Measurements from ENCODE around the gene FASTKD1.
"Not testable (repeated sequence)": the region's sequence is repeated elsewhere in the genome, so short reads cannot be mapped to it uniquely, and the experiment has no call there.

The FASTKD1 gene

DNA sequence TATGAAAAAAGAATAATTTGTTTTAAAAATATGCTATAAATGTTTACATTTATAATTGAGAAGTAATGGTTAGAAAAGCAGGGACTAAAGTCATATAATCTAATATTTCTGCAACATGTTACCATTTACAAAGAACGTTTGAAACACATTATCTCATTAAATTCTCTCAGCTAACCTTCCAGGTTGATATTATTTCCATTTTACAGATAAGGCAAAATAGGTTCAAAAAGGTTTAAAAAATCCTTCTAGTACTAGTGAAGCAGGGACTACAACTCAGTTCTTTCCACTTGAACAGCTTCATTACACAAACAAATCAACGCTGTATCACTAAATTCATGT is 875 bp downstream of the FASTKD1 start:
- H3K9me3 Mint-ChIP-seq = no peaks in the 10 kb centered on the region
- no peaks in the 10 kb centered on the region for H3K27me3 Mint-ChIP-seq (ENCODE audit: low read depth)
- TF ChIP-seq, protein P1, sequence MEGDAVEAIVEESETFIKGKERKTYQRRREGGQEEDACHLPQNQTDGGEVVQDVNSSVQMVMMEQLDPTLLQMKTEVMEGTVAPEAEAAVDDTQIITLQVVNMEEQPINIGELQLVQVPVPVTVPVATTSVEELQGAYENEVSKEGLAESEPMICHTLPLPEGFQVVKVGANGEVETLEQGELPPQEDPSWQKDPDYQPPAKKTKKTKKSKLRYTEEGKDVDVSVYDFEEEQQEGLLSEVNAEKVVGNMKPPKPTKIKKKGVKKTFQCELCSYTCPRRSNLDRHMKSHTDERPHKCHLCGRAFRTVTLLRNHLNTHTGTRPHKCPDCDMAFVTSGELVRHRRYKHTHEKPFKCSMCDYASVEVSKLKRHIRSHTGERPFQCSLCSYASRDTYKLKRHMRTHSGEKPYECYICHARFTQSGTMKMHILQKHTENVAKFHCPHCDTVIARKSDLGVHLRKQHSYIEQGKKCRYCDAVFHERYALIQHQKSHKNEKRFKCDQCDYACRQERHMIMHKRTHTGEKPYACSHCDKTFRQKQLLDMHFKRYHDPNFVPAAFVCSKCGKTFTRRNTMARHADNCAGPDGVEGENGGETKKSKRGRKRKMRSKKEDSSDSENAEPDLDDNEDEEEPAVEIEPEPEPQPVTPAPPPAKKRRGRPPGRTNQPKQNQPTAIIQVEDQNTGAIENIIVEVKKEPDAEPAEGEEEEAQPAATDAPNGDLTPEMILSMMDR (IDR thresholded peaks at IDR 0.05; ENCODE audit: unreplicated experiment in 3 of 3) = no peak
- H3K27ac Mint-ChIP-seq = peak overlapping the region; percentile 52 to 95 (median 87)
- peak overlapping the region; percentile 96 to 99 (median 97) for H3K4me3 Mint-ChIP-seq
- H3K36me3 Mint-ChIP-seq (ENCODE audit: low read depth) = no peaks in the 10 kb centered on the region
- peaks cover 26% of the 10 kb centered on the region for H3K4me1 Mint-ChIP-seq

DNA sequence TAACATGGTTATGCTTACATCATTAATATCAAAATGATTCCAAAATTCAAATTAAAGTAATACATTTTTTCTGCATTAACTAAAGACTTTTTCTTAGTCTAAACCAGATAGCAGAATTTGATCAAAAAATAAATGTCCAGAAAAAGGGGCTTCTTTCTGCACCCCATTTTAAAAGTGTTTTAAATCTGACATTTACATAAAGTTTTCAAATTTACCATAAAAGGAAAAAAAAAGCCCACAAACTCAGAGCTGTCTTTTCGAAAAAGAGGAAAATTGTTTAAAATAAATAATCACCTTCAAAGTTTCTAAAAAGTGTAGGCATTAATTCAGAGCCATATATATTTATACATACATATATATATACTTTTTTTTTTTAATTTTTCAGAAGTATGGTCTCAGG is 1.5 kb downstream of the FASTKD1 start:
- Mint-ChIP-seq H3K27me3 (ENCODE audit: low read depth) (no peaks in the 10 kb centered on the region), H3K9me3 (no peaks in the 10 kb centered on the region), H3K4me1 (peaks cover 26% of the 10 kb centered on the region), H3K4me3 (no peak overlapping the region), H3K36me3 (ENCODE audit: low read depth) (no peaks in the 10 kb centered on the region), H3K27ac (no peak overlapping the region)
- TF ChIP-seq, protein P1 (IDR thresholded peaks at IDR 0.05; ENCODE audit: unreplicated experiment in 3 of 3) = no peak

DNA sequence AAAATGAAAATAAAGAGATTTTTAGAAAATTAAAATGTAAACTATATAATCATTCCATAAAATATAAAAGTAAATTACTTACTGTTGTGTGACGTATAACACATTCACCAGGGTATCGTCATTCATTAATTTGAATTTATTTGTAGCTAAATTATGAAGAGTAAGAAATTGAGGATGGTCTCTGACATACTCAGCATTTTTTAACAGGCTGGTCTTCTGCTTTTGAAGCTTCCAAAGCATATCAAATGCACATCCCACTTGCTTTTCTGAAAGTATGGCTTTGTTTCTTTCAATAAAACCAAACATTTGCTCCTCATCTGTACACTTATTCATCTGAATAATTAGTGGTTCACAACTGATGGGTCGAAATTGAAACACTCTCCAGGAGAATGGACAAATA is 2.1 kb downstream of the FASTKD1 start:
- no peak overlapping the region for H3K27ac Mint-ChIP-seq
- H3K27me3 Mint-ChIP-seq (ENCODE audit: low read depth) = no peaks in the 10 kb centered on the region
- no peaks in the 10 kb centered on the region for H3K9me3 Mint-ChIP-seq
- peak overlapping the region in 2 of 3 experiments; percentile 20 to 27 for H3K4me3 Mint-ChIP-seq
- peaks cover 26% of the 10 kb centered on the region for H3K4me1 Mint-ChIP-seq
- no peaks in the 10 kb centered on the region for H3K36me3 Mint-ChIP-seq (ENCODE audit: low read depth)
- TF ChIP-seq, protein P1 (IDR thresholded peaks at IDR 0.05; ENCODE audit: unreplicated experiment in 3 of 3) = no peak

DNA sequence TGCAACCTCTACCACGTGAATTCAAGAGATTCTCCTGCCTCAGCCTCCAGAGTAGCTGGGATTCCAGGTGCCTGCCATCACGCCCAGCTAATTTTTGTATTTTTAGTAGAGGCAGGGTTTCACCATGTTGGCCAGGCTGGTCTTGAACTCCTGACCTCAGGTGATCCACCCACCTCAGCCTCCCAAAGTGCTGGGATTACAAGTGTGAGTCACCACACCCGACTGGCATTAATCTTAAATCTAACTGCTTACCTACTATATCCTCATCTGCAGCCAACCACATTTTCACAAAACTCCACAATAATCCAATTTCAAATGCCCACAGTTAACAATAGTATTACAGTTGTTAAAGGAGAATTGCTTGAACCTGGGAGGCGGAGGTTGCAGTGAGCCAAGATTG is 2.9 kb downstream of the FASTKD1 start:
- not testable (repeated sequence) for H3K27ac Mint-ChIP-seq

DNA sequence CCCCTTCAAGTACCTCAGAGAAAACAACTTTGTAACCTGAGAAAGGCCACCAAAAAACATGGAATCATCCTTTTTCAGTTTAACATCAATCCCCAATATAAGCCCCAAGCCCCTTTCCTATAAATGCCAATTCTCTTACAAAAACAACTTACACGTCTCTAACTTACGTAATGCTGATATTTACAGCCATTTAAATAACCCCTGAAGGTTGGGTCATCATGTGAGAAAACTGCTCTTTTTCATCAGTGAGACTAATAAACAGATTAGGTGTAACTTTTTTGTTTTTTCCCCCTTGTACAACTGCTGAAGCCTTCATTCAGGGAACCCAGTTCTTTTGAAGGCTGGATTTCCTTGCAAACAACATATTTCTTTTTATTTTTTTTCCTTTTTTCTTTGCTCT is 3.7 kb downstream of the FASTKD1 start:
- H3K27me3 Mint-ChIP-seq (ENCODE audit: low read depth) = no peaks in the 10 kb centered on the region
- H3K36me3 Mint-ChIP-seq (ENCODE audit: low read depth) = peaks cover 10% of the 10 kb centered on the region
- no peaks in the 10 kb centered on the region for H3K9me3 Mint-ChIP-seq
- no peak overlapping the region for H3K4me3 Mint-ChIP-seq
- H3K27ac Mint-ChIP-seq = no peak overlapping the region
- TF ChIP-seq, protein P1 (IDR thresholded peaks at IDR 0.05; ENCODE audit: unreplicated experiment in 3 of 3) = no peak
- peaks cover 26% of the 10 kb centered on the region for H3K4me1 Mint-ChIP-seq

More for the DNA sequence above, 2.9 kb downstream of the FASTKD1 start:
- H3K4me1 Mint-ChIP-seq = peaks cover 26% of the 10 kb centered on the region
- H3K27me3 Mint-ChIP-seq (ENCODE audit: low read depth); H3K4me3 Mint-ChIP-seq; H3K9me3 Mint-ChIP-seq; H3K36me3 Mint-ChIP-seq (ENCODE audit: low read depth): not testable (repeated sequence)

DNA sequence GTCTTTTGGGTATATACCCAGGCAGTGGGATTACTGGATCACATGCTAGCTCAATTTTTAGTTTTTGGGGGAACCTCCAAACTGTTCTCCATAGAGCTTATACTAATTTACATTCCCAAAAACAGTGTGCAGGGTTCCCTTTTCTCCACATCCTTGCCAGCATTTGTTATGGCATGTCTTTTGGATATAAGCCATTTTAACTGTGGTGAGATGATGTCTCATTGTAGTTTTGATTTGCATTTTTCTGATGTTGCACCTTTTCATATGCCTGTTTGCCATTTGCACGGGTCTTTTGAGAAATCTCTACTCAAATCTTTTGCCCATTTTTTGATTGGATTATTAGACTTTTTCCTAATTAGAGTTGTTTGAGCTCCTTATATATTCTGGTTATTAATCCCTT is 8.0 kb downstream of the FASTKD1 start:
- no peaks in the 10 kb centered on the region for H3K9me3 Mint-ChIP-seq
- H3K27me3 Mint-ChIP-seq (ENCODE audit: low read depth) = no peaks in the 10 kb centered on the region
- H3K4me3 Mint-ChIP-seq = no peak overlapping the region
- H3K36me3 Mint-ChIP-seq (ENCODE audit: low read depth) = peaks cover 29% of the 10 kb centered on the region
- no peak overlapping the region for H3K27ac Mint-ChIP-seq
- TF ChIP-seq, protein P1 (IDR thresholded peaks at IDR 0.05; ENCODE audit: unreplicated experiment in 3 of 3) = no peak
- peaks cover 7% of the 10 kb centered on the region for H3K4me1 Mint-ChIP-seq
